Measurements from ENCODE around the gene RNF166.
A peak's percentile ranks its signal among the peaks of the same experiment; 100 is the strongest.

RNF166 gene

DNA sequence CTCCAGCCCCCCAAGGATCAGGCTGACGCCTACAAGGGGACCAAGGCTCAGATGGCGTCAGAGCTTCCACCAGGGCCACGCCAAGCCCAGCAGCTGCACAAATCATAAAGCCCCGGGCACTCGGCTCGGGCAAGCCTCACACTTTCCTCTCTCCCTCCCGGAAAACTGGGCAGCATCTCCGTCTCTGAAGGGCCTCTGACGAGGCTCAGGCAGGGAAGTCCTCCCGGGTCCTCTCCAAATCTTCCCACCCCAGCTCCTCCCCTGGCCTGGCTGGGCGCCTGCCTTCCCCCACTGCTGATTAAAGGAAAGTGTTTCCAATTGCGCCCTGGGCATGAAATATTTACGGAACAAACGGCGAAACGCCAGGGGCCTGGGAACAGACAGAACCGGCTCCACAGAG lies 40.3 kb upstream of the RNF166 start:
- H3K36me3 ChIP-seq (ENCODE audit: control insufficient read depth, insufficient read depth, low read length) = peaks cover 4% of the 10 kb centered on the region
- no peaks in the 10 kb centered on the region for H3K27me3 ChIP-seq (replicated peaks; ENCODE audit: control insufficient read depth, insufficient read depth, low read length)
- DNase-seq (ENCODE audit: extremely low read depth, insufficient read length) = no peak
- no peak overlapping the region for H3K4me3 ChIP-seq (replicated peaks; ENCODE audit: low read depth, low read length)
- TF ChIP-seq, protein P1, sequence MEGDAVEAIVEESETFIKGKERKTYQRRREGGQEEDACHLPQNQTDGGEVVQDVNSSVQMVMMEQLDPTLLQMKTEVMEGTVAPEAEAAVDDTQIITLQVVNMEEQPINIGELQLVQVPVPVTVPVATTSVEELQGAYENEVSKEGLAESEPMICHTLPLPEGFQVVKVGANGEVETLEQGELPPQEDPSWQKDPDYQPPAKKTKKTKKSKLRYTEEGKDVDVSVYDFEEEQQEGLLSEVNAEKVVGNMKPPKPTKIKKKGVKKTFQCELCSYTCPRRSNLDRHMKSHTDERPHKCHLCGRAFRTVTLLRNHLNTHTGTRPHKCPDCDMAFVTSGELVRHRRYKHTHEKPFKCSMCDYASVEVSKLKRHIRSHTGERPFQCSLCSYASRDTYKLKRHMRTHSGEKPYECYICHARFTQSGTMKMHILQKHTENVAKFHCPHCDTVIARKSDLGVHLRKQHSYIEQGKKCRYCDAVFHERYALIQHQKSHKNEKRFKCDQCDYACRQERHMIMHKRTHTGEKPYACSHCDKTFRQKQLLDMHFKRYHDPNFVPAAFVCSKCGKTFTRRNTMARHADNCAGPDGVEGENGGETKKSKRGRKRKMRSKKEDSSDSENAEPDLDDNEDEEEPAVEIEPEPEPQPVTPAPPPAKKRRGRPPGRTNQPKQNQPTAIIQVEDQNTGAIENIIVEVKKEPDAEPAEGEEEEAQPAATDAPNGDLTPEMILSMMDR (IDR thresholded peaks at IDR 0.05; ENCODE audit: insufficient read depth, low read length, poor library complexity, severe bottlenecking) = no peak

DNA sequence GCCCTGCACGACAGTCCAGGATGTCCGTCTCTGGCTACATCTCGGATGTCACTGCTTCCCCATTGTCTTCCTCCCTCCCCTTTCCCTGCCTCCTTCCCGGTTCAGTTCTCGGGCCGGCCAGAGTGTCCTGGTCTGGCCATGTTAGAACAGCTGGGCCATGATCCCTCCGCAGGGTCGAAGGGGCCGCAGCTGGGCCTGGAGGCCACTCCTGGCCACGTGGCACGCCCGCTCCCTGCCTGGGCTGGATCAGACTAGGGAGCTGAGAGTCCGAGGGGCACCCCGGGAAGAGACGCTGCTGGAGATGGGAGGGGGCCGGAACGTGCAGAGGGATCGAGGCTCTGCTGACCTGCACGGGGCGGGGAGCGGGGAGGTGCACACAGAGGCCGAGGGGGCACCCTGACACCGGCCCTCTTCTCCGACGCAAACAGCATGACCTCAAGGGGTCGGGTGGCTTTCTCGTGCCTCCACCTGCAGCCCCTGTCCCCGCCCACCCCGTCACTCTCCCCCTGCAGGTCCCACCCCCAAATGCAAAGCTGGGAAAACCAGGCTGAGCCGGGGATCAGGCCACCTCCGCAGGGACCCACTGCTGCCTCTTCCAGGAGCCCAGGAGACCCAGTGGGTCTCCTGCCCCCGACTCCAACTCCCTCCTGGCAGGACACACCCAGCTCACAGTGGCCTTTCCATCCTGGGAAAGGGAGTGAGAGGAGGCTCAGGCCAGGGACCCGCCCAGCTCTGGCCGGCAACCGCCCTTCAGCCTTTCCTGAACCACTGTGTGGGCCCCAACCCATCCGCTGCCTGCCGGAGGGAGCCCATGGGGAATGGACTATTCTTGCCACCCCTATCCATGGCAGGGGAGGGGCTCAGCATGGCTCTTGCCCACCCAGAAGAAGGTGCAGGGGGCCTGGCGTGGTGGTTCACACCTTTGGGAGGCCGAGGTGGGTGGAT lies 38.6 kb upstream of the RNF166 start:
- H3K27me3 ChIP-seq (replicated peaks; ENCODE audit: control insufficient read depth, insufficient read depth, low read length) = no peaks in the 10 kb centered on the region
- peaks cover 11% of the 10 kb centered on the region for H3K36me3 ChIP-seq (ENCODE audit: control insufficient read depth, insufficient read depth, low read length)
- TF ChIP-seq, protein P1 (IDR thresholded peaks at IDR 0.05; ENCODE audit: insufficient read depth, low read length, poor library complexity, severe bottlenecking) = no peak
- H3K4me3 ChIP-seq (replicated peaks; ENCODE audit: low read depth, low read length) = no peak overlapping the region
- no peak for DNase-seq (ENCODE audit: extremely low read depth, insufficient read length)

DNA sequence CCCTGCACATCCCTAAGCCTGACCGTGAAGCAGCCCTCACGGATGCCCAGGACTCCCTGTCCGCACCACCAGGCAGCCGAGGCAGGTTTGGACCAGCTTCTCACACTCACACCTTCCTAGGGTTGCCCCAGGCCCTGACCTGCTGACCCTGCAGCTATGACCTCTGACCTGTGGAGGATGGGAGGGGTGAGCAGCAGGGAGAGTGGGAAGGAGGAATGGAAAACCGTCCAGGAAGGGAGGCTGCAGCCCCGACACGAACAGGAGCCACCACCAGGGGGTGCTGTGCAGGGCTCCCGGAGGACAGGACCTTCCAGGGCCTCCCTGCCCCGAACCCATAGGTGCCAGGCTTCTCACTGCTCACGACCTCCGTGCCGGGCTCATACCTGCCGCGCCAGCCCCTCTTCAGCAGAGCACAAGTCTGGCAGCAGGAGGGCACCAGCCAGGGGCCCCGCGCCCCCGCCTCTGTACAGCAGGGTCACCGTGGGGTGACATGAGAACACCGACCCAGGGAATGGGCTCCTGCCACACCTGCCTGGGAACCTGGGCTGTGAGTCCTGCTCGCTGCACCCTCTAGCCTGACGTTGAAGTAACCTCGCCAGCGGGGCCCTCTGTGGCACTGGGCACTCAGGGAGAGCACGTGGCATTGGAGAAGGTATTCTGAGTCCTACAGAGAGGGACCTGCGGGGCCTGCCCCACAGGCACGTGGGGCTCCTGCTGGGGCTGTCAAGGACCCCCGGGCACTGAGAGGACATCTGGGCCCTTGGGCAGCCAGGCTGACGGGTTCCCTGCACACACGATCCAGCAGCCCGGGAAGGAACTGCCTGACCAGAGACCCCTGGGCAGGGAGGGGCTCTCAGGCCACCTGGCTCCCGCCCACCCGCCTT lies 37.7 kb upstream of the RNF166 start:
- H3K4me3 ChIP-seq (replicated peaks; ENCODE audit: low read depth, low read length) = no peak overlapping the region
- no peaks in the 10 kb centered on the region for H3K27me3 ChIP-seq (replicated peaks; ENCODE audit: control insufficient read depth, insufficient read depth, low read length)
- TF ChIP-seq, protein P1 (IDR thresholded peaks at IDR 0.05; ENCODE audit: insufficient read depth, low read length, poor library complexity, severe bottlenecking) = peak; percentile 87
- peak; percentile 48 for DNase-seq (ENCODE audit: extremely low read depth, insufficient read length)
- H3K36me3 ChIP-seq (ENCODE audit: control insufficient read depth, insufficient read depth, low read length) = peaks cover 11% of the 10 kb centered on the region

DNA sequence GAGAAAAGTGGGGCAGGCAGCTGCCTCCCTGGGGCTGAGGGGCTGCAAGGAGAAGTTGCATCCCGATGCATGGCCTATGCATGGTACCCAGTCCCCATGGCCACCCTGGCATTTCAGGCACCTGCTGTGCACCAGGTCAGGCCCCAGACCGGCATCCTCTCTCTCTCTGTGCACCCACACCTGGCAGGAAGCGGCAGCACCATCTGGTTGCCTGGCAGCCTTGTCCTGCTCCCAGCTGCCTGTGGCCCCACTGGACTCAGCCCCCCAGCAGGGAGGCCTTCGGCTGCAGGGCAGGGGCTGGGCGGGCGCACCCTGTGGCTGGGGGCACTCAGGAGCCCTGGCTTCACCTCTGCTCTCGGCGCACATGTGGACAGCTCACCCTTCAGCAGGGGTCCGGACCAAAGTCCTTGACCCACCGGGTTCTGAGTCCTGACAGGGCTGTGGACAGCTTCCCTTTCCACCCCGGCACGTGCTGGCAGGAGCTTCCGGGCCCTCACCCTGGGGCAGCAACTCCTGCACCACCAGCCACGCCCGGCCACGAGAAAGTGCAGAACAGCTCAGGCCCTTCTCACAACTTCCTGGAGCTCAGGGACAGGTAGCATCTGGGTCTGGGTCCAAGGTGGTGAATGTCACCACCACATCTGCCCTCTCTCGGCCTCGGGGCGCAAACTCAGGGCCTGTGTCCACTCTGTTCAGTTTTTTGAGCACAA lies 36.8 kb upstream of the RNF166 start:
- peaks cover 17% of the 10 kb centered on the region for H3K36me3 ChIP-seq (ENCODE audit: control insufficient read depth, insufficient read depth, low read length)
- H3K27me3 ChIP-seq (replicated peaks; ENCODE audit: control insufficient read depth, insufficient read depth, low read length) = no peaks in the 10 kb centered on the region
- TF ChIP-seq, protein P1 (IDR thresholded peaks at IDR 0.05; ENCODE audit: insufficient read depth, low read length, poor library complexity, severe bottlenecking) = no peak
- H3K4me3 ChIP-seq (replicated peaks; ENCODE audit: low read depth, low read length) = no peak overlapping the region
- no peak for DNase-seq (ENCODE audit: extremely low read depth, insufficient read length)

DNA sequence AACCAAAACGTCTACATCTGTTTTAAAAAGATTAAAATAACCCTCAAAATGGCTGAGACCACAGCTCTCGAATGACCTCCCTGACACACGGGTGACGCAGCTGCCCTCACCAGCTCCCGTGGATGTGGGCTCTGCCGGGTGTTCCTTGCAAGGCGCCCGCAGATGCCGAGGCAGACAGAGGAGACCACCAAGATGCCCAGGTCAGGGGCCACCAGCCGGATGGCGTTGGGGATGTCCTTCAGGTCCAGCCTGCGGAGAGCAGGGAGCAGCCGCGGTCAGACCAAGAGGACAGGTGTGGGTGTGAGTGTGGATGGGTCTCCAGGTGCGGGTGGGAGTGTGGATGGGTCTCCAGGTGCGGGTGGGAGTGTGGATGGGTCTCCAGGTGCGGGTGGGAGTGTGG lies 35.2 kb upstream of the RNF166 start:
- Histone ChIP-seq H3K27me3 (replicated peaks; ENCODE audit: control insufficient read depth, insufficient read depth, low read length) (no peaks in the 10 kb centered on the region), H3K36me3 (ENCODE audit: control insufficient read depth, insufficient read depth, low read length) (peaks cover 18% of the 10 kb centered on the region), H3K4me3 (replicated peaks; ENCODE audit: low read depth, low read length) (no peak overlapping the region)
- no peak for DNase-seq (ENCODE audit: extremely low read depth, insufficient read length)
- TF ChIP-seq, protein P1 (IDR thresholded peaks at IDR 0.05; ENCODE audit: insufficient read depth, low read length, poor library complexity, severe bottlenecking) = no peak
